ENCODE data around the gene PCNX1. TPM values are rescaled to one million over a fixed set of nuclear protein-coding genes. Genes with fewer than 3 reads are reported as not detected.

PCNX1 gene
- polyA plus RNA-seq, 1 donor: 23.9 TPM

DNA sequence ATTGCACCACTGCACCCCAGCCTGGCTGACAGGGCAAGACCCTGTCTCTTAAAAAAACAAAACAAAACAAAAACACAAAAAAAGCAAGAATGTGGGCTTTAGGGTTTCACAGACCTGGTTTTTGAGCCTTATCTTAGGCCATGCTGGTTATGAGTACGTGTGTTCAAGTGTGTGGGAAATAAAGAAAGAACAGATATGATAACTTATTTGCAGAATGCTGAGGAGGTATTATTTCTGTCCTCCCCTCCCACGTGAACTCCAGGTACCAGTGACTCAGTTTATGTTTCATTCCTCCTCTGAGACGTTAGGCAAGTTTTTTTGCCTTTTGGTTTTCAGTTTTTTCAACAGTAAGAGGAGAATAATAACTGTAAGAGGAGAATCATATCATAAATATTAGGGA is 49.3 kb downstream of the PCNX1 start:
- DNase-seq (ENCODE audit: low read depth): no peak

DNA sequence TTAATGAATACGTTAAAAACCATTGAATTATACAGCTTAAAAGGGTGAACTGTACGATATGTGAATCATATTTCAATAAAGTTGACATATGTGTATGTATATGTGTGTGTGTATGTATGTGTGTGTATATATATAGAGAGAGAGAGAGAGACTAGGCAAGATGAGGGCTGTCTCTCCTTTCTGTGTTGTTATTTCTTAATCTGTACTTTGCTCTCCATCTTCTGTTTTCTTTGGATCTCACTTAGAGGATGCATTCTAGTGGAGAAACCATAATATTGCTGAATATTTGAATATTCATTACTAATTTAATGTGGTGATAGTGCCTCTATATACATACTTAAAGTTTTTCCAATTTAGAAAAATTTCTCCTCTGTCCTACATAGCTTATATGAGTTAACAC is 50.5 kb downstream of the PCNX1 start:
- no peak for DNase-seq (ENCODE audit: low read depth)

DNA sequence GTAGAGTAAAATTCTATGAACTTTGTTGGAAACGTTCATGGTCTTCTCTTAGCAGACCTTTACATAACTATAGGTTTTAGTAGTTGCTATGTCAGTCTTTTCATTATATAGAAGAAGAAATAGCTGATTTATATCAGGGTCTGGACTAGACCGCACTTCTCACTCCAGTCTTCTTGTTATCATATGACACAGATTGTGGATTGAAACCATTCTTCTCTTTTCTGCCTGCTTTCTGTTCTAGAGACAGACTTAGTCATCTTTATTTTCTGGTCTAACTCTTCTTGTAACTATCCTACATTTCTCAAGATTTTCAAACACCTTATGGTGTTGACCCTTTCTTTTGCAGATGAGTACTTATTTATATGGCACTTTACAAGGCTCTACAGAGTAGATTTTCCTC is 55.7 kb downstream of the PCNX1 start:
- DNase-seq (ENCODE audit: low read depth): no peak

DNA sequence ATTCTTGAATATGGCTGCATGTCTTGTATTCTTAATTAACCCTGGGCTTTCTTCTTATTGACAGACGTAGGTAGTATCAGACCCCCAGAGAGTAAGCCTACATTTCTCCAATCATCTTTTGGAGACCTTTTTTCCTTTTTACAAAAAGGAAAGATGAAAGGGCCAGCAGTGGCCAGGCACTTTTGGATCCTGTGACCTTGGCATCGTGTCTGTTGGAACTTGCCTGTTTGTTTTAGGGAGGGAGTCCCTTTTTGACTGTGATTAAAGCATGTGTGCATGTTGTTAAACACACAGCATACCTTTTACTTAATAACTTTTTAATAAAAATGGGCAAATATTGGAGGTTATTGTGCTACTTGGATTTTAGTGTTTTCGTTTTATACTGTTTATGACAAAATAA is 57.2 kb downstream of the PCNX1 start:
- no peak for DNase-seq (ENCODE audit: low read depth)

DNA sequence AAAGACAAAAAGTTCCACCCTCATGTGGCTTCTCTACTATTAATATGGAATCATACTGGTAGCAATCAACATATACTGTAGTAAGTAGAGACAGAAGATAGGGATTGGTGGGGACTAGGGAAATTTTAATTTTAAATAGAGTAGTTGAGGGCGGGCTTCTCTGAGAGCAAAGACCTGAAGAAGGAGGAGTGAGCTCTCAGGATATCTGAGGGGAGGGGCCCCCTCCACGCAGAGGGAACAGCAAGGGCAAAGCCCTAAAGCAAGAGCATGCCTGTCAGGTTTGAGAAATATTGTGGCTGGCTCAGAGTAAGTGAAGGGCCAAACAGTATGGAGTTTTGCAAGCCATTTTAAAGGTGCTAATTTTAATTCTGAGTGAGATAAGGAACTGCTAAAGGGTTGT is 64.3 kb downstream of the PCNX1 start:
- DNase-seq (ENCODE audit: low read depth): no peak

DNA sequence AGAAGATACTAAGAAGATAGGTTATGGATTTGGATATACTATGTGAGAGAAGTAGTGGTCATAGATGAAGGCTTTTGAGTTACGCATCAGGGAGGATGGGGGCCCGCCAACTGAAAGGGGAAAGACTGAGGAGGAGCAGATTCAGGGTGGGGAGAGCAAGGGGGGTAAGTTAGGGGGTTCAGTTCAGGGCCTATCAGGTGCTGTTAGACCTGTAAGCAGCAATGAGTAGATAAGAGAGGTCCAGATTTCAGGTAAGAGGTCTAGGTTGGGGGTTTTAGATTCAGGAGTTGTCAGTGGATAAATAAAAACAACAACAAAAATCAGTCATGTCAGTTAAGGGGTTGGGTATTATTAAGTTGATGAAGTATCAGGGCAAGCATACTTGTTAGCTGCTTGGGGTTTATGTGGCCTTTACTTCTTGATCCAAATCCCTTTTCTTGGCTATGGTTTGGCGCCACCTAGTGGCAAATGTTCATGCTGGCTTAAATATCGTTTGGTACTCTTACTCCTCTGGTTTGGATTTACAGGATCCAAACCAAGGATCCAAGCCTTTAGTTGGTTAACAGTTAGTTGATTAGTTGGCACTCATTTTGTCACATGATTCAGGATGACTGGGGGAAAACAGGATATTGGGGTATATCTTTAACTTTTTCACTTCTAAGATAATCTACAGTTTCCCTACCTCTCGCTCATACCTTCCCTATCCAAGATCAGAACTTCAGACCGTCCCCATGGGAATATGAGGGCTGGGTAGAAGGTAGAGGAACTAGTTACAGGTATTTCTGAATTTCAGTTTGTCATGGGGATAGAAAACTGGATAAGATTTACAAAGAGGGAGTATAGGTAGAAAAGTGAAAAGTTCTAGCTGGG is 65.1 kb downstream of the PCNX1 start:
- peak; percentile 66 for DNase-seq (ENCODE audit: low read depth)

DNA sequence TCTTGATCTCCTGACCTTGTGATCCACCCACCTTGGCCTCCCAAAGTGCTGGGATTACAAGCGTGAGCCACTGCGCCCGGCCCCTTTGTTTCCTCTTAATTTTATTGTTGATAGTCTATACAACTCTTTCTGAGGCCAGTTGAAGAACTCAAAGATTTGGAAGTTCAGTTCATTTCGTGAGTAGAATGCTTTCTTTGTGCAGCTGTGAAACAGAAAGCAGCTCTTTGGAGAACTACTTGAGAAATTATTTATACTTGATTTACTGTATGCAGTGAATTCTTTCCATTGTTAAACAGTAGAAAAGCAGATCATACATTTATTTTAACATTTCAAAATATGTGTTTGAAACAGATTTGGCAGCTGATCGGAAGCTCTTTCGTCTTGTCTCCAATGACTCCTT is 69.3 kb downstream of the PCNX1 start:
- DNase-seq (ENCODE audit: low read depth): no peak

DNA sequence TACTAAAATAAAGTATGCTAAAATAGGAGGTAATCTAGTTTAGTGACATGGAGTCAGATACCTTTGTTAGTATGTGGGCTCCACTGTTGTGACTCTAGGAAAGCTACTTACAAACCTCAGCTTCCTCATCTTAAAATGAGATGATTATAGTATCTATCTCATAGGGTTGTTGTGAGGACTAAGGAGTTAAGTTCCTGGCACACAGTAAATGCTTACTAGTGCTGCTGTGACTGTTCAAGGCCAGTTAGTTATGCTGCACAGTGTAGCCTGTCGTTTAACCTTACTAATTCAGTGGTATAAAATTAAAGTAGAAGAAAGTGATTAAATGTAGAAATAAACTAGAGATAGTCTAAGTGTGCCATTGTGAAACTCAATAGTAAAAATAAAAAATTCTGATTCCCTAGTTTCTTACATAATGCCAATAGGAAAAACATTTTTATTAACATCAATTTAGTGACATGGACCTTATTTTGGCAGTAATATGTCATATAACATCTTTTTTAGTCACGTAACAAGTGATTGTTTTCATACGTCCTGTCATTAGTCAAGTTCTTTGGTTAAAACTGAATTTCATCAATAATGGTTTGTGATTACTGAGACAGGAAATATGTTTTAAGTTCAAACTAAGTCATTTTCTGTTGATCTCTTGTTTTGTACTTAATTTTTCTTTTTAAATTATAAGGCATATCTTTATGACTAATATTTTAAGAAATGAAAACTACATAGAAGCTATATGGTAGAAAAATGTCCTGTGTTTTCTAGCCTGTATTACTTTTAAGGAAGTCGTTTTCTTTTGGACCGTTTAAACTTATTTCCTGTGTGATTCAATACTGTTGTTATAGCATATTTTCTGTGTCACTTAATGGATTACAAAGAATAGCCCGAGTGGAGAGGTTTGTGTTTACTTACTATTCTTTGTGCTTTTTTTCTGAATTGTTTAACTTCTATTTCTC is 74.0 kb downstream of the PCNX1 start:
- no peak for DNase-seq (ENCODE audit: low read depth)

DNA sequence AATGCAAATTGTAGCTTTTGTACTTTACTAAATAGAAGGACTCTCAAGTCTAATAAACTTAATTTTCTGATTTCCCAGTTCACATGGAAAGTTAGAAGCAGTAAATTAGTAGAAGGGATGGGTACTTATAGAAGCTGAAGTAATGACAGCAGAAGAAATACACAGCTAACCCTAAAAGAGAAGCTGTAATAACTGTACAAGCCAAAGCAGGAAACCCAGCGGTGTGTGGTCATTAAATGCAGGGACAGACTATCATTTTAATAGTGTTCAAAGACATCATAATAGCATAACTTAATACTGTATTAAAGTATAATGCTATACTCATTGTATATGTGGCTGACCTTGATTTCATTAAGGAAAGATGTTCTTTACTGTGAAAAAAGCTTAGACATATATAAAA is 74.9 kb downstream of the PCNX1 start:
- no peak for DNase-seq (ENCODE audit: low read depth)

DNA sequence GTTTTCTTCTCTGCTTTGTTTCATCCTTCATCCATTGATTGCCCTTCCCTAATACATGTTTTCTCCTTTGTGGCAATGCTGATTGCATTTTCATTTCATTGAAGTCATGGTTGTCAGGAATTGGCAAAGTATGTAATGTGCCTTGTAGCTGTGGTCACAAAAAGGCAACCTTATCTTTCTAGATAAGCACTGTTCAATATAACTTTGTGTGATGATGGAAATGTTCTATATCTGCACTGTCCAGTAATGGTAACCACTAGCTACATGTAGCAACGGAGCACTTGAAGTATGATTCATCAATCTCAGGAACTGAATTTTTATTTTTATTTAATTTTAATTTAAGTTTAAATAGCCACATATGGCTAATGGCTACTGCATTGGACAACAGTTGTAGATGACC is 79.8 kb downstream of the PCNX1 start:
- DNase-seq (ENCODE audit: low read depth): no peak

DNA sequence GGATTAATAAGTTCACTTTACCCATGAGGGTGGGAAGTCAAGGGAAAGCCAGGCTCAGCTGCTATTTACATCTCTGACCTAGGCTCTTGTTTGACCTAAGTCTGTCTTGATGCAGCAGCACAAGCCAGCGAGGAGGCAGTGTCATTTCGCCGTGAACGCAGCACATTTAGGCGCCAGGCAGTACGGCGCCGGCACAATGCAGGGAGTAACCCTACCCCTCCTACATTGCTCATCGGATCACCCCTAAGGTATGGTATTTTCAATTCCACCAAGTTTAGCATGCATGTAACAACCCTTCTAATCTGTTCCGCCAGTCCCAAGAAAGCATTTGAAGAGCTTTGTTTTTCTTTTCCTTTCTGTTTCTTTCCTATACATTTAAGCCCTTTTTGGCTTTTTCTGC is 81.2 kb downstream of the PCNX1 start:
- no peak for DNase-seq (ENCODE audit: low read depth)

DNA sequence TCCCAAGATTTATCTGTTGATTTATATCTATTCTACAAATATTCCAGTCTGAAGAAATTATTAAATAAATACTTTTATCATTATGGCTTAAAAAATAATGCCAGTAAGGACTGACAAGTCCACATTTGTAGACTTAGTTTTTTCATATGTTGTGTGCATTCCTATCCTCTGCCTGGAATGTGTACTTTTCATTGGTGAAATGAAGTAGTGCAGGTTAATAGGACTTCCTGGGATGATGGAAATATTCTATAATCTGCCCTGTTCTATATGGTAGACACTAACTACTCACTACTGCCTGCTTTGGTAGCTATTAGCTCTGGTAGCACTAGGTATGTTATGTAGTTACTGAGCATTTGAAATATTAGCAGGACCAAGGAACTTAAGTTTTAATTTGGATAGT is 86.7 kb downstream of the PCNX1 start:
- no peak for DNase-seq (ENCODE audit: low read depth)

DNA sequence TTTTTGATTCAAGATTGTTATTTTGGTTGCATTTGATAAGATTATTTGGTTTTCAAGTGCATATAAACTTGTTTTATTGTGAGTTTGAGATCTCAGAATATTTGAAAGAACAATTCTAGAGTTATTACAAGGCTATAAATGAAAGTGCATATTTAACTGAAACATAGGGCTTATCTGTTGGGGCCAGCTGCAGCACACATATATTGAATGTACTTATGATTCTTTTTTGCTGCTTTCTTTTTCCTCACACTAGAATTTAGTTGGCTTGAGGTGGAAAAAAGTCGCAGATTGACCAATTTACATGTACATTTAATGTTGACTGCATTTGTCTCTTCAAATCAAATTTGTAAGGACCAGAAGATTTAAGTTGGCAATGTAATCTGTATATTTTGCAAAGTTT is 88.0 kb downstream of the PCNX1 start:
- no peak for DNase-seq (ENCODE audit: low read depth)

DNA sequence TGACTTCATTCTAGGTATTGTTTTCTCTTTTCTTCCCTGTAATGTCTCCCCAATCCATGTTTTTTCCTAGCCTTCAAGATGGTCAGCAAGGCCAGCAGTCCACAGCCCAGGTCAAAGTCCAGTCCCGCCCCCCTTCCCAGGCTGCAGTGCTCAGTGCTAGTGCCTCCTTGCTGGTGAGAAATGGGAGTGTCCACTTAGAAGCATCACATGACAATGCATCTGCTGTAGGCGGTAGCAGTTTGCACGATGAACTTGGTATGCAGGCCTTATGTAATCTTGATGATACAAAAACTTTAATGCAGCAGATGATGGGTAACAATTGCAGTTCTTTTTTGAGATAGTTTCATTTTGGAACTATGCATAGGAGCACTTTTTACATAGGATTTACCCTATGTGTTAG is 88.4 kb downstream of the PCNX1 start:
- no peak for DNase-seq (ENCODE audit: low read depth)

DNA sequence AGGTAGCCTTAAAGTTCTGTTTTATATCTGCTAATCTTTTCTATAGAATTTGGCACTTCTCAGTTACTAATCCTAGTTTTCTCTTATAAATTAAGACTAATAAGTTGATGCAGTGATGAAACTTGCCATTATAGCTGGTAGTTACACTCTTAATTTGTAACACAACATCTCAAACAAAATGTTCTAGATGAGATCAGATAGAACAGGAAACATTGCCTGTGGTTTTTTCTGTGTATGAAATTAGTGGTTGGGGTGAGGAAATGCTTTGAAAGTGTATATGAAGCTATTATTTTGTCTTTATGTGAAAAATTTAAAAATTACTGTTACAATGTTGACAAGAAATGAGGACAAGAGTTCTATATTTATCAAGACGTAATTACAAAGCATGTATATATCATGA is 91.9 kb downstream of the PCNX1 start:
- DNase-seq (ENCODE audit: low read depth): no peak

DNA sequence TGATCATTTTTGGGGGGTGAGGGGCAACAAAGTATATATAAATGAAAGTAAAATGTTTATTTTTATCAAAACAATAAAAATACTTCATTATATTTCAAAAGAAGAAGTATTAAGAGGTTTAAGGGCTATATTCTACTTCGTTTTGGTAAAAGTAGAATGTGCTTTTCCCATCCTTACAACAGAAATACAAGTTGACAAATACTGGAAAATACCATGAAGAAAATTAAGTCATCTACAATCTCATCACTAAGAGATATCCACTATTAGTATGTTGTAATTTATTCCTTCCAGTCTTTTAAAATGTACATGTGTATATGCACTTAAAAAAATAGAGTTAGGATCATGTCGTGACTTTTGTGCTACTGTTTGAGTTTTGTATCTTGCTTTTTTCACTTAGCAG is 92.8 kb downstream of the PCNX1 start:
- no peak for DNase-seq (ENCODE audit: low read depth)

DNA sequence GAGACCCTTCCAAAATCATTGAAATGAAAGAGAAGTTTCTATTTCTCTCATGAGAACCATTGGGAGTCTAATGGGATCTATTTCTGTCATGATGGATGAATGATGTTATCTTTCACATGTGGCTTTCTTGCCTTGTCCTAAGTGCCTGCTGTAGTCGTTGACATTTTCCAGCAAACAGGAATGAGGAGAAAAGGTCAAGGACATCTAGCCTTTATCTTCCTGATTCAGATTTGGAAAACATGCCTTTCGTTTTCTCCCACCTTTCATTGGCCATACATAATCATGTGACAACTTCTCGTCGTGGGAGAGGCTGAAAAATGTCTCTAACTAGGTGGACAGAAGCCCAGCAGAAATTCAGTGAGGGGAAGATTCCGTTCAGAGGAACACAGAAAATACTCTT is 94.5 kb downstream of the PCNX1 start:
- DNase-seq (ENCODE audit: low read depth): no peak

DNA sequence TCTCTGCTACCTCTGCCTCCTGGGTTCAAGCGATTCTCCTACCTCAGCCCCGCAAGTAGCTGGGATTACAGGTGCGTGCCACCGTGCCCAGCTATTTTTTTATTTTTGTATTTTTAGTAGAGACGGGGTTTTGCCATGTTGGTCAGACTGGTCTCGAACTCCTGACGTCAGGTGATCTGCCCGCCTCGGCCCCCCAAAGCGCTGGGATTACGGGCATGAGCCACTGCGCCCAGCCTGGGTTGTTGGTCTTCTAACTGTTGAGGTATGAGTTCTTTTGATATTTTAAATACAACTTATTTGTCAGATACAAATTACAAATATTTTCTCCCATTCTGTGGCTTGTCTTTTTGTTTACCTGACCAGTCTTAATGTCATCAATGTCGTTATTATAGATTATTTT is 95.9 kb downstream of the PCNX1 start:
- no peak for DNase-seq (ENCODE audit: low read depth)

DNA sequence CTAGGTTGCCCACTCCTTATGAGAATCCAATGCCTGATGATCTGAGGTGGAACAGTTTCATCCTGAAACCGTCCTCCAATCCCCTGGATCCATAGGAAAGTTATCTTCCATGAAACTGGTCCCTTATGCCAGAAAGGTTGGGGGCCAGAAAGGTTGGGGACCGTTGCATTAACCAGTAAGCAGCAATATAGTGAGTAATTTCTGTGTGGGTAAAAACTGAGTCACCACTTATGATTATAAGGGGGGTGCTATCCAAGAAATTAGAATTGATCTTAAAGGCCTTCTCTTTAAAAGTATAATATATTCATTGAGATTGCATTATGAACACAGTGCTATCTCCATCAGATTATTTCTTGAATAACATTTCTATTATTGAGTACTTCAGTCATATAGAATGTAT is 97.2 kb downstream of the PCNX1 start:
- DNase-seq (ENCODE audit: low read depth): no peak

DNA sequence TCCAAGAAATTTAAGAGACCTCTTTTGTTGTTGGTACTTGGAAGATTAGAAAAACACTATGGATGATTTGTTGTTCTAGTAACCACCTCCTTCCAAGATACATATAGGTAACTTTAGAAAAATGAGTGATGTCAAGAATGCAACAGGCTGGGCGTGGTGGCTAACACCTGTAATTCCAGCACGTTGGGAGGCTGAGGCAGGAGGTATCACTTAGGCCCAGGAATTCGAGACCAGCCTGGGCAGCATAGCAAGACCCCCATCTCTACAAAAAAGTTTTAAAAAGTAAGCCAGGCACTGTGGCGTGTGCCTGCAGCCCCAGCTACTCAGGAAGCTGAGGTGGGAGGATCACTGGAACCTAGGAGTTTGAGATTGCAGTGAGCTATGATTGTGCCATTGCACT is 97.8 kb downstream of the PCNX1 start:
- no peak for DNase-seq (ENCODE audit: low read depth)

DNA sequence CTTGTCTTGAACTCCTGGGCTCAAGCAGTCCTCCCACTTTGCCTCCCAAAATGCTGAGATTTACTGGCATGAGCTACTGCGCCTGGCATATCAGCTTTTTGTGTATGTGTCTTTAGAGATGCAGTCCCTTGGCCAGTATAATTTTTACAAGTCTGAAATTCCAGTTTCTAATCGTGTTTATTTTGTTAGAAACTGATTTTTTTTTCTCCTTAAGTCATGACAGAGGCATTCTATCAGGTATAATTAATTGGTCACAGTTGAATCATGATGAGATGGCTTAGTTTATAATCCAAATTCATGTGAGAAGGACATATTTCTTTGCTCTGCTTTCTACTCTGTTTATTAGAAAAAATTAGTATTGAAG is 98.9 kb downstream of the PCNX1 start:
- no peak for DNase-seq (ENCODE audit: low read depth)

DNA sequence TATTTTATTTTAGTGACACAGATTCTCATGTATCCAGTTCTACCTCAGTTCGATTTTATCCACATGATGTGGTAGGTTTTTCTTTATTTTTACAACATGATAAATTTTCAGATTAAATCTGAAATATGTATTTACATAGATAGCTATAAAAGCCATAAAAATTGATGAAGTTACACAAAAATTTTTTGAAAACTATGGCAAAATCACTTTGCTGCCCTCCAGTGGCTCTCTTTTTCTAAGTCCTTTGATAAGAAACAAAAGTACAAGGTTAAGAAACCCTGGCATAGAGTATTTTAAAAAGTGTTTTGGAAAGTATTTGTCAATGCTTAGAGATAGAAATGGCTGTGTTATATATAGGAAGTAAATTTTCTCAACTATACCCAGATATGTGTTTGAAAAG is 104.2 kb downstream of the PCNX1 start:
- DNase-seq (ENCODE audit: low read depth): no peak

DNA sequence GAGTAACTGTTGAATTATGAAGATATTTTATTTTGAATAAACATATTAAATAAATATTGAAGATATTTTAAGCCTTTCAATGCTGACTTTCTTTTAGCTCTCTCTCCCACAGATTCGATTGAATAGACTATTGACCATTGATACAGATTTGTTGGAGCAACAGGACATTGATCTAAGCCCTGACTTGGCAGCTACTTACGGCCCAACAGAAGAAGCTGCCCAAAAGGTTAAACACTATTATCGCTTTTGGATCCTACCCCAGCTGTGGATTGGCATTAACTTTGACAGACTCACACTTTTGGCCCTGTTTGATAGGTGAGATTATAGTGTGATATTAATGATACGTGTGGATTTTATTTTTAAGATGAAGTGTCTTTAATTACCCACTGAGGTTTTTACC is 105.6 kb downstream of the PCNX1 start:
- no peak for DNase-seq (ENCODE audit: low read depth)

All from forelimb muscle (tissue), 1 donor.